ENCODE data around the gene CACNA1H. TPM values are rescaled to one million over a fixed set of nuclear protein-coding genes. Genes with fewer than 3 reads are reported as not detected.
"Not testable (repeated sequence)": the region's sequence is repeated elsewhere in the genome, so short reads cannot be mapped to it uniquely, and the experiment has no call there.

CACNA1H gene
- total RNA-seq, 1 donor from 2014 or later = 26.1 TPM

DNA sequence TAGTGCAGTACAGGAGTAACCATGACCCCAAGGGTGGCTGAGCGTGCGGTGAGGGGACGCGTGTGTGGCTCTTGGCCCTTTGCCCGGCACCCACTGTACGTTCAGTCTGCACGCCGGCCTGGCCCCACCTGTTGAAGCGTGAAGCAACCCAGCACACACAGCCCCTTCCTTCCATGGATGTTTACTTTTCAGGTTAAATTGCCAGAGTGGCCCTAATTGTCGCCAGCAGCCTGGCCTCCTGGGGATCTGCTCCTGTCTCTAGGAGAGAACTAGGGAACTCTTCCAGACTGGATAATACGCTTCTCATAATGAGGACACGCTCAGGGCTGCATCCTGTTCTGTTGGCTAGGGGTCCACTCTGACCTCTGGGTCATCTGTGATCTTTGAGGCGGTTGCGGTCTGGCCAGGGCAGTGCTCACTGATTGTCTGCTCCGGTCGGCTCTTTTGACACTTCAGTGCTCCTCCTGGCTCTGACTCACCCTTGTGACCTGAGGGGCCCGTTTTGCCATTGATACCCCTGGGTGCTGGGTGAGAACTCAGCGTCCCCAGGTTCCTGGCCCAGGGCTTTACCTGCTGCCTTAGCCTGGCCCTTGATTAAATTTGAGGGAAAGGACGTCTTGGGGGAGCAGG, 44.4 kb downstream of the CACNA1H start:
- H3K36me3 ChIP-seq (ENCODE audit: control insufficient read depth in 3 of 3, insufficient read depth in 3 of 3, low read length in 3 of 3) = no peaks in the 10 kb centered on the region
- H3K4me3 ChIP-seq (ENCODE audit: low read length in 3 of 3) = no peak overlapping the region
- H3K9ac ChIP-seq (ENCODE audit: low read depth in 1 of 3, low read length in 3 of 3) = no peak overlapping the region
- no peaks in the 10 kb centered on the region for H3K4me1 ChIP-seq (ENCODE audit: control insufficient read depth in 3 of 3, insufficient read depth in 3 of 3, low read length in 3 of 3)
- no peak overlapping the region for H3K27ac ChIP-seq (ENCODE audit: low read depth, low read length)
- no peaks in the 10 kb centered on the region for H3K9me3 ChIP-seq (ENCODE audit: control insufficient read depth in 3 of 3, low read length in 3 of 3)
- peaks cover 16 to 45% (median 38%) of the 10 kb centered on the region in 3 donors for H3K27me3 ChIP-seq (ENCODE audit: control insufficient read depth in 3 of 3, insufficient read depth in 3 of 3, low read length in 3 of 3)

DNA sequence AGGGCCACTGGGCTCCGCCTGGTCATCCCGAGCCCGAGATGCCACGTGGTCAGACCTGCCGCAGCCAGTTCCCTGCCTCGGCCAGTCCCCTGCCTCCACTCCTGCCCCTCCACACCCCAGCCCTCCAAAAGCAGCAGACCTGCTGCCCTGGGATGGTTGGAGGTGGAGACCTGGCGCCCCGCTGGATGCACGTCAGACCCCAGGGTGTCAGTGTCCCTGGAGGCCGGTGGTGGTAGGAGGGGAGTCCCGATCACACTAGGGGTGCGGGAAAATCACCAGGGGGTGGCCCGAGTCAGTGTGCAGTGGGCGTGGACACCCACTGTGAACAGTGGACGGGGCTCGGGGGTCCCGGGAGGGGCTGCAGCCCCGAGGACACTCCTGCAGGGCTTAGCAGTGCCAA, 45.3 kb downstream of the CACNA1H start:
- Histone ChIP-seq H3K9me3 (ENCODE audit: control insufficient read depth in 3 of 3, low read length in 3 of 3) (no peaks in the 10 kb centered on the region), H3K4me1 (ENCODE audit: control insufficient read depth in 3 of 3, insufficient read depth in 3 of 3, low read length in 3 of 3) (no peaks in the 10 kb centered on the region), H3K4me3 (ENCODE audit: low read length in 3 of 3) (no peak overlapping the region), H3K27ac (ENCODE audit: low read depth, low read length) (no peak overlapping the region), H3K27me3 (ENCODE audit: control insufficient read depth in 3 of 3, insufficient read depth in 3 of 3, low read length in 3 of 3) (peaks cover 16 to 38% (median 30%) of the 10 kb centered on the region in 3 donors), H3K36me3 (ENCODE audit: control insufficient read depth in 3 of 3, insufficient read depth in 3 of 3, low read length in 3 of 3) (no peaks in the 10 kb centered on the region), H3K9ac (ENCODE audit: low read depth in 1 of 3, low read length in 3 of 3) (no peak overlapping the region)

DNA sequence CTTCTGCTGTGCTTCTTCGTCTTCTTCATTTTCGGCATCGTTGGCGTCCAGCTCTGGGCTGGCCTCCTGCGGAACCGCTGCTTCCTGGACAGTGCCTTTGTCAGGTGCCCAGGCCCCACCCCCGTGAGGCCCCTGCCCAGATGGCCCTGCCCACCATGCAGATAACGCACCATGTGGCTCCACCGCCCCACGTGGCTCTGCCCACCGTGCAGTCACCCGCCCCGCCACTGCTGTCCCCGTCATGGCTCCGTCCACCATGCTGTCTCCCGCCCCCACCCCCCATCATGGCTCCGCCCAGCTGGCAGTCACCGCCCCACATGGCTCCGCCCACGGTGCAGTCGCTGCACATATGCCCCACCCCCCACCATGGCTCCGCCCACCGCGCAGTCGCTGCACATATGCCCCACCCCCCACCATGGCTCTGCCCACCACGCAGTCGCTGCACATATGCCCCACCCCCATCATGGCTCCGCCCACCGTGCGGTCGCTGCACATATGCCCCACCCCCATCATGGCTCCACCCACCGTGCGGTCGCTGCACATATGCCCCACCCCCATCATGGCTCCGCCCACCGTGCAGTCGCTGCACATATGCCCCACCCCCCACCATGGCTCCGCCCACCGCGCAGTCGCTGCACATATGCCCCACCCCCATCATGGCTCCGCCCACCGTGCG, 45.9 kb downstream of the CACNA1H start:
- not testable (repeated sequence) for H3K9ac ChIP-seq (ENCODE audit: low read depth in 1 of 3, low read length in 3 of 3); H3K4me3 ChIP-seq (ENCODE audit: low read length in 3 of 3); H3K9me3 ChIP-seq (ENCODE audit: control insufficient read depth in 3 of 3, low read length in 3 of 3); H3K27ac ChIP-seq (ENCODE audit: low read depth, low read length); H3K36me3 ChIP-seq (ENCODE audit: control insufficient read depth in 3 of 3, insufficient read depth in 3 of 3, low read length in 3 of 3); H3K4me1 ChIP-seq (ENCODE audit: control insufficient read depth in 3 of 3, insufficient read depth in 3 of 3, low read length in 3 of 3)
- peaks cover 12 to 32% (median 23%) of the 10 kb centered on the region in 3 donors for H3K27me3 ChIP-seq (ENCODE audit: control insufficient read depth in 3 of 3, insufficient read depth in 3 of 3, low read length in 3 of 3)

DNA sequence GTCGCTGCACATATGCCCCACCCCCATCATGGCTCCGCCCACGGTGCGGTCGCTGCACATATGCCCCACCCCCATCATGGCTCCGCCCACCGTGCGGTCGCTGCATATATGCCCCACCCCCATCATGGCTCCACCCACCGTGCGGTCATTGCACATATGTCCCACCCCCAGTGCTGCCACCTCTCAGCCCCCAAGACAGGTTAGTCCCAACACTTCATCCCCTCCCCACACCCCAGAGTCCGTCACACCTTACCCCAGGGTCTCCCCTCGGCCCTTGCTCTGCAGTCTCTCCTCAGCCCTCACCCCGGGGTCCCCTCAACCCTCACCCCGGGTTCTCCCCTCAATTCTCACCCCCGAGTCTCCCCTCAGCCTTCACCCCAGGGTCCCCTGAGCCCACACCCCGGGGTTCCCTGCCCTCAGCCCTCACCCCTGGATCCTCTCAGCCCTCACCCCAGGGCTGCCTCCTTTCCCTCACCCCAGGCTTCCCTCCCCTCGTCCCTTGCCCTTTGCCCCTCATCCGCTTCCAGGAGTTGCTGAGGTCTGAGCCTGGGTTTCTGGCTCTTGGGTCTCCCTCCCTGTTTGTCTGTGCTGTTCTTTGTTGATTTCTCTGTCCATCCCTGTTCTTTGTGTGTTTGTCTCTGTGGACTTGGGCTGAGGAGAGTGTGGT, 46.6 kb downstream of the CACNA1H start:
- Histone ChIP-seq H3K36me3 (ENCODE audit: control insufficient read depth in 3 of 3, insufficient read depth in 3 of 3, low read length in 3 of 3) (no peaks in the 10 kb centered on the region), H3K4me1 (ENCODE audit: control insufficient read depth in 3 of 3, insufficient read depth in 3 of 3, low read length in 3 of 3) (no peaks in the 10 kb centered on the region), H3K27me3 (ENCODE audit: control insufficient read depth in 3 of 3, insufficient read depth in 3 of 3, low read length in 3 of 3) (peaks cover 12 to 28% (median 23%) of the 10 kb centered on the region in 3 donors), H3K27ac (ENCODE audit: low read depth, low read length) (no peak overlapping the region), H3K9ac (ENCODE audit: low read depth in 1 of 3, low read length in 3 of 3) (no peak overlapping the region), H3K4me3 (ENCODE audit: low read length in 3 of 3) (no peak overlapping the region), H3K9me3 (ENCODE audit: control insufficient read depth in 3 of 3, low read length in 3 of 3) (no peaks in the 10 kb centered on the region)

DNA sequence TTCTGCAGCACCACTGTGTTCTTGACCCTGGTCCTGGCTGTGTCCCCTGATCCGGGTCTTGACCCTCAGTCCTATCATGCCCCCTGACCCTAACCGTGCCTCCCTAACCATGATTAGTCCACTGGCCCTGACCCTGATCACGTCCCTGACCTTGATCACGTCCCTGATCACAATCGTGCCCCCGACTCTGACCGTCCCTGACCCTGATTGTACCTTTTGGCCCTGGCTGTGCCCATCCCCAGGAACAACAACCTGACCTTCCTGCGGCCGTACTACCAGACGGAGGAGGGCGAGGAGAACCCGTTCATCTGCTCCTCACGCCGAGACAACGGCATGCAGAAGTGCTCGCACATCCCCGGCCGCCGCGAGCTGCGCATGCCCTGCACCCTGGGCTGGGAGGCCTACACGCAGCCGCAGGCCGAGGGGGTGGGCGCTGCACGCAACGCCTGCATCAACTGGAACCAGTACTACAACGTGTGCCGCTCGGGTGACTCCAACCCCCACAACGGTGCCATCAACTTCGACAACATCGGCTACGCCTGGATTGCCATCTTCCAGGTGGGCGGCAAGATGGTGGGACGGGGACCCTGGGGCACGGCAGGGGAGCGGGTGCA, 47.2 kb downstream of the CACNA1H start:
- H3K4me1 ChIP-seq (ENCODE audit: control insufficient read depth in 3 of 3, insufficient read depth in 3 of 3, low read length in 3 of 3) = no peaks in the 10 kb centered on the region
- no peak overlapping the region for H3K27ac ChIP-seq (ENCODE audit: low read depth, low read length)
- no peak overlapping the region for H3K9ac ChIP-seq (ENCODE audit: low read depth in 1 of 3, low read length in 3 of 3)
- H3K27me3 ChIP-seq (ENCODE audit: control insufficient read depth in 3 of 3, insufficient read depth in 3 of 3, low read length in 3 of 3) = peaks cover 12 to 29% (median 21%) of the 10 kb centered on the region in 3 donors
- no peak overlapping the region for H3K4me3 ChIP-seq (ENCODE audit: low read length in 3 of 3)
- H3K36me3 ChIP-seq (ENCODE audit: control insufficient read depth in 3 of 3, insufficient read depth in 3 of 3, low read length in 3 of 3) = no peaks in the 10 kb centered on the region
- no peaks in the 10 kb centered on the region for H3K9me3 ChIP-seq (ENCODE audit: control insufficient read depth in 3 of 3, low read length in 3 of 3)

DNA sequence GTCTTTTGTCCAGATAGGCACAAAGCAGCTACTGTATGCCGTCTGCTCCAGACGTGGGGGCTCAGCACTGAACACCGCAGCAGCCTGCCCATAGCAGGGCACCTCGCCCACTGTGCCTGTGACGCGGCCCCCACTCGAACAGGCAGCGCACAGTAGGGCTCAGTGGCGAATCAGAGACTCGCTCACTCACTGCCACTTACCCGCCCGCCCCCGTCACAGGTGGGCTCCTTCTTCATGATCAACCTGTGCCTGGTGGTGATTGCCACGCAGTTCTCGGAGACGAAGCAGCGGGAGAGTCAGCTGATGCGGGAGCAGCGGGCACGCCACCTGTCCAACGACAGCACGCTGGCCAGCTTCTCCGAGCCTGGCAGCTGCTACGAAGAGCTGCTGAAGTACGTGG, 48.5 kb downstream of the CACNA1H start:
- H3K9ac ChIP-seq (ENCODE audit: low read depth in 1 of 3, low read length in 3 of 3) = no peak overlapping the region
- no peak overlapping the region for H3K27ac ChIP-seq (ENCODE audit: low read depth, low read length)
- no peaks in the 10 kb centered on the region for H3K36me3 ChIP-seq (ENCODE audit: control insufficient read depth in 3 of 3, insufficient read depth in 3 of 3, low read length in 3 of 3)
- H3K4me3 ChIP-seq (ENCODE audit: low read length in 3 of 3) = no peak overlapping the region
- H3K4me1 ChIP-seq (ENCODE audit: control insufficient read depth in 3 of 3, insufficient read depth in 3 of 3, low read length in 3 of 3) = no peaks in the 10 kb centered on the region
- no peaks in the 10 kb centered on the region for H3K9me3 ChIP-seq (ENCODE audit: control insufficient read depth in 3 of 3, low read length in 3 of 3)
- H3K27me3 ChIP-seq (ENCODE audit: control insufficient read depth in 3 of 3, insufficient read depth in 3 of 3, low read length in 3 of 3) = peaks cover 11 to 24% (median 18%) of the 10 kb centered on the region in 3 donors

DNA sequence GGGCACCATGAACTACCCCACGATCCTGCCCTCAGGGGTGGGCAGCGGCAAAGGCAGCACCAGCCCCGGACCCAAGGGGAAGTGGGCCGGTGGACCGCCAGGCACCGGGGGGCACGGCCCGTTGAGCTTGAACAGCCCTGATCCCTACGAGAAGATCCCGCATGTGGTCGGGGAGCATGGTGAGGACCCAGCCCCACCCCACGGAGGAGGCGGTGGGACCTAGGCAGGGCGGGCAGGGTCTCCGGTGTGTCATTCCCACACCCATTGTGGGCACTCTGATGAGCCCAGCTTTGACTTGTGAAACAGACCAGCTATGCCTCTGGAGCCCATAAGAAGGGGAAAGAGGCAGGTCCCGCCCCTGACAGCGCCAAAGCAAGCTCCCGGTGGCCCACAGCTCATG, 49.4 kb downstream of the CACNA1H start:
- no peak overlapping the region for H3K27ac ChIP-seq (ENCODE audit: low read depth, low read length)
- no peaks in the 10 kb centered on the region for H3K36me3 ChIP-seq (ENCODE audit: control insufficient read depth in 3 of 3, insufficient read depth in 3 of 3, low read length in 3 of 3)
- no peak overlapping the region for H3K9ac ChIP-seq (ENCODE audit: low read depth in 1 of 3, low read length in 3 of 3)
- H3K27me3 ChIP-seq (ENCODE audit: control insufficient read depth in 3 of 3, insufficient read depth in 3 of 3, low read length in 3 of 3) = peaks cover 6 to 17% (median 14%) of the 10 kb centered on the region in 3 donors
- no peak overlapping the region for H3K4me3 ChIP-seq (ENCODE audit: low read length in 3 of 3)
- no peaks in the 10 kb centered on the region for H3K4me1 ChIP-seq (ENCODE audit: control insufficient read depth in 3 of 3, insufficient read depth in 3 of 3, low read length in 3 of 3)
- H3K9me3 ChIP-seq (ENCODE audit: control insufficient read depth in 3 of 3, low read length in 3 of 3) = no peaks in the 10 kb centered on the region

DNA sequence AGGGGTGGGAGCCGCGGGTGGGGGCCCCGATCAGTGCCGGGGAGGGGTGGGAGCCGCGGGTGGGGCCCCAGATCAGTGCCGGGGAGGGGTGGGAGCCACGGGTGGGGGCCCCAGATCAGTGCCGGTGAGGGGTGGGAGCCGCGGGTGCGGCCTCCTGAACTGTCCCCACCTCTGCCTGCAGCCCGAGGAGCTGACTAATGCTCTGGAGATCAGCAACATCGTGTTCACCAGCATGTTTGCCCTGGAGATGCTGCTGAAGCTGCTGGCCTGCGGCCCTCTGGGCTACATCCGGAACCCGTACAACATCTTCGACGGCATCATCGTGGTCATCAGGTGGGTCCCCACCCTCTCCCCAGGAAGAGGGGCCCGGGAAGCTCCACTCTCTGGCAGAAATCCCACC, 52.0 kb downstream of the CACNA1H start:
- Histone ChIP-seq H3K27me3 (ENCODE audit: control insufficient read depth in 3 of 3, insufficient read depth in 3 of 3, low read length in 3 of 3) (peaks cover 13 to 21% (median 19%) of the 10 kb centered on the region in 3 donors), H3K9ac (ENCODE audit: low read depth in 1 of 3, low read length in 3 of 3) (no peak overlapping the region), H3K27ac (ENCODE audit: low read depth, low read length) (no peak overlapping the region), H3K36me3 (ENCODE audit: control insufficient read depth in 3 of 3, insufficient read depth in 3 of 3, low read length in 3 of 3) (no peaks in the 10 kb centered on the region), H3K9me3 (ENCODE audit: control insufficient read depth in 3 of 3, low read length in 3 of 3) (no peaks in the 10 kb centered on the region), H3K4me1 (ENCODE audit: control insufficient read depth in 3 of 3, insufficient read depth in 3 of 3, low read length in 3 of 3) (no peaks in the 10 kb centered on the region), H3K4me3 (ENCODE audit: low read length in 3 of 3) (no peak overlapping the region)

DNA sequence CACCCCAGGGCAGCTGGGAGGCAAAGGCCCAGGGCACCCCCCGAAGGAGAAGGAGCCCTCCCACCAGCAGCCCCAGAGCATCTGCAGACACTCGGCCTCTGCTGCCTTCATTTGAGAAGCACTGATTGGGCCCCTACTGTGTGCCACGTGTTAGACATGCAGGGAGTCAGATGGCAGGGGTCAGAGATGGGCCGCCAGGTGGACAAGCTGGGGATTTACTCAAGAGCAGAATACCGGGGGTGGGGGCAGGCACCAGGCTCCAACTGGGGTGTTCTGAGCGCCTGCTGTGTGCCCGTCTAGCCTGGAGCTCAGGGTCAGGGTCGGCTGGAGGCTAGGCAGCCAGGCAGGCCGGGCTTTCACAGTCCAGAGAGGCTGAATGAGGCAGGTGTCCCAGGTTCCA, 53.4 kb downstream of the CACNA1H start:
- Histone ChIP-seq H3K36me3 (ENCODE audit: control insufficient read depth in 3 of 3, insufficient read depth in 3 of 3, low read length in 3 of 3) (no peaks in the 10 kb centered on the region), H3K9ac (ENCODE audit: low read depth in 1 of 3, low read length in 3 of 3) (no peak overlapping the region), H3K4me3 (ENCODE audit: low read length in 3 of 3) (no peak overlapping the region), H3K27me3 (ENCODE audit: control insufficient read depth in 3 of 3, insufficient read depth in 3 of 3, low read length in 3 of 3) (peaks cover 13 to 21% (median 19%) of the 10 kb centered on the region in 3 donors), H3K9me3 (ENCODE audit: control insufficient read depth in 3 of 3, low read length in 3 of 3) (no peaks in the 10 kb centered on the region), H3K4me1 (ENCODE audit: control insufficient read depth in 3 of 3, insufficient read depth in 3 of 3, low read length in 3 of 3) (no peaks in the 10 kb centered on the region), H3K27ac (ENCODE audit: low read depth, low read length) (no peak overlapping the region)

DNA sequence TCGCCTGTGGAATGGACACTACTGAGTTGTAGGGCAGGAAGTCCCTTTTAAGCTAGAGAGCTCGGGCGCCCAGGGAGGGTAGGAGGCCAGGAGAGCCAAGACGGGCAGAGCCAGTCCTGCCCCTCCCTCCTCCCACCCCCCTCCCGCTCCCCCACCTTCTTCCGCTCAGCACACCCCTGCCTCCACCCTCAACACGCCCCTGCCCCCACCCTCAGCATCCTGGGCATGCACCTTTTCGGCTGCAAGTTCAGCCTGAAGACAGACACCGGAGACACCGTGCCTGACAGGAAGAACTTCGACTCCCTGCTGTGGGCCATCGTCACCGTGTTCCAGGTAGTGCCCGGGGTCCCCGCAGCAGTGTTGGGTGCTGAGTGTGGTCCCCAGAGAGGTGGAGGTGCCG, 53.9 kb downstream of the CACNA1H start:
- H3K9me3 ChIP-seq (ENCODE audit: control insufficient read depth in 3 of 3, low read length in 3 of 3) = no peaks in the 10 kb centered on the region
- peaks cover 13 to 21% (median 16%) of the 10 kb centered on the region in 3 donors for H3K27me3 ChIP-seq (ENCODE audit: control insufficient read depth in 3 of 3, insufficient read depth in 3 of 3, low read length in 3 of 3)
- H3K36me3 ChIP-seq (ENCODE audit: control insufficient read depth in 3 of 3, insufficient read depth in 3 of 3, low read length in 3 of 3) = no peaks in the 10 kb centered on the region
- H3K4me1 ChIP-seq (ENCODE audit: control insufficient read depth in 3 of 3, insufficient read depth in 3 of 3, low read length in 3 of 3) = no peaks in the 10 kb centered on the region
- H3K27ac ChIP-seq (ENCODE audit: low read depth, low read length) = no peak overlapping the region
- no peak overlapping the region for H3K9ac ChIP-seq (ENCODE audit: low read depth in 1 of 3, low read length in 3 of 3)
- no peak overlapping the region for H3K4me3 ChIP-seq (ENCODE audit: low read length in 3 of 3)

Data from skeletal muscle tissue (tissue), 4 donors.